IMR-90 (cell line): ENCODE data around the gene CAV2. TPM values are rescaled to one million over a fixed set of nuclear protein-coding genes. Genes with fewer than 3 reads are reported as not detected.

Experiments
- ATAC-seq: fragments of 200-7000 bp; cut with Tn5 transposase; 2 replicates; pipeline ENCODE4 v1.9.1; 2020; ENCODE audit warnings: low read depth, mild to moderate bottlenecking, moderate library complexity
- BruUV-seq: library from RNA; stranded (reverse); fragments of 400-500 nt; replicated peaks from 2 replicates; lab custom pipeline; 2021; lab: Mats Ljungman, UMichigan
- CTCF ChIA-PET: fragments of 300-600 bp; formaldehyde crosslinking; extraction: SDS; loops from one replicate; lab custom pipeline; 2021; ENCODE audit warnings: antibody characterized with exemption; lab: Yijun Ruan, JAX
- POLR2A ChIA-PET: fragments of 300-600 bp; sonication (Branson Sonifier 250); formaldehyde crosslinking; loops from one replicate; lab custom pipeline; 2022; ENCODE audit warnings: antibody characterized with exemption; ENCODE audit not compliant: unreplicated experiment; lab: Charles Lee
- DNase-seq: peaks from one replicate; pipeline ENCODE4 v3.0.0; 2013
- H2AFZ ChIP-seq: replicated peaks from 2 replicates; pipeline ENCODE3; 2013; ENCODE audit warnings: low read length, mild to moderate bottlenecking; ENCODE audit not compliant: poor library complexity
- H2AK5ac ChIP-seq: 2 replicates; pipeline ENCODE4 v1.6.1; 2013; ENCODE audit warnings: low read depth, low read length, inconsistent platforms
- H2AK9ac ChIP-seq: replicated peaks from 2 replicates; pipeline ENCODE3; 2013; ENCODE audit warnings: mild to moderate bottlenecking, low read depth, low read length, moderate library complexity; ENCODE audit not compliant: poor library complexity
- H2BK120ac ChIP-seq: 2 replicates; pipeline ENCODE4 v1.6.1; 2013; ENCODE audit warnings: low read depth, low read length, inconsistent platforms
- H2BK15ac ChIP-seq: 3 replicates; pipeline ENCODE4 v1.6.1; 2013; ENCODE audit warnings: low read depth, low read length, inconsistent platforms
- H2BK20ac ChIP-seq: 2 replicates; pipeline ENCODE4 v1.6.1; 2013; ENCODE audit warnings: low read depth, mild to moderate bottlenecking, inconsistent platforms, low read length, moderate library complexity
- H2BK5ac ChIP-seq: 2 replicates; pipeline ENCODE4 v1.6.1; 2013; ENCODE audit warnings: mild to moderate bottlenecking, low read depth, low read length, inconsistent platforms; ENCODE audit not compliant: poor library complexity, severe bottlenecking
- H3K14ac ChIP-seq: replicated peaks from 2 replicates; pipeline ENCODE4 v1.6.1; 2013; ENCODE audit warnings: low read depth, low read length, inconsistent platforms
- H3K18ac ChIP-seq: 2 replicates; pipeline ENCODE4 v1.6.1; 2013; ENCODE audit warnings: low read depth, low read length, control low read depth
- H3K23ac ChIP-seq: 2 replicates; pipeline ENCODE4 v1.6.1; 2013; ENCODE audit warnings: low read depth, low read length, inconsistent platforms
- H3K27ac ChIP-seq: 2 replicates; pipeline ENCODE4 v1.5.1; 2013; ENCODE audit warnings: mild to moderate bottlenecking, control low read depth, low read length; ENCODE audit not compliant: insufficient read depth
- H3K27me3 ChIP-seq: 2 replicates; pipeline ENCODE4 v1.6.1; 2013; ENCODE audit warnings: low read length; ENCODE audit not compliant: control insufficient read depth, insufficient read depth
- H3K36me3 ChIP-seq: 2 replicates; pipeline ENCODE4 v1.6.1; 2013; ENCODE audit warnings: low read length, mixed read lengths; ENCODE audit not compliant: control insufficient read depth, insufficient read depth
- H3K4ac ChIP-seq: 2 replicates; pipeline ENCODE4 v1.6.1; 2013; ENCODE audit warnings: low read depth, low read length, inconsistent platforms
- H3K4me1 ChIP-seq: 2 replicates; pipeline ENCODE4 v1.6.1; 2013; ENCODE audit warnings: low read length, mixed read lengths; ENCODE audit not compliant: control insufficient read depth, insufficient read depth
- H3K4me2 ChIP-seq: 2 replicates; pipeline ENCODE4 v1.6.1; 2013; ENCODE audit warnings: low read depth, mild to moderate bottlenecking, control low read depth, low read length, moderate library complexity
- H3K4me3 ChIP-seq: 2 replicates; pipeline ENCODE4 v1.5.1; 2013; ENCODE audit warnings: low read depth, mild to moderate bottlenecking, control low read depth, low read length, moderate library complexity; ENCODE audit not compliant: insufficient read depth
- H3K56ac ChIP-seq: 2 replicates; pipeline ENCODE4 v1.6.1; 2013; ENCODE audit warnings: low read length, inconsistent platforms; ENCODE audit not compliant: insufficient read depth; ENCODE audit errors: extremely low read depth
- H3K79me1 ChIP-seq, 2 experiments: 2 replicates each; pipeline ENCODE4 v1.6.1; 2013; ENCODE audit warnings: low read length in 2 of 2, inconsistent platforms in 1 of 2, low read depth in 1 of 2
- H3K9ac ChIP-seq: 2 replicates; pipeline ENCODE4 v1.6.1; 2013; ENCODE audit warnings: low read depth, low read length, control low read depth
- H3K9me1 ChIP-seq: 2 replicates; pipeline ENCODE4 v1.6.1; 2013; ENCODE audit warnings: low read length, inconsistent platforms; ENCODE audit not compliant: insufficient read depth
- H3K9me3 ChIP-seq: 2 replicates; pipeline ENCODE4 v1.6.1; 2013; ENCODE audit warnings: low read length; ENCODE audit not compliant: control insufficient read depth, insufficient read depth
- H4K20me1 ChIP-seq: 2 replicates; pipeline ENCODE4 v1.6.1; 2013; ENCODE audit warnings: low read length, inconsistent platforms; ENCODE audit not compliant: insufficient read depth
- H4K5ac ChIP-seq: 2 replicates; pipeline ENCODE4 v1.6.1; 2013; ENCODE audit warnings: mild to moderate bottlenecking, low read depth, low read length, control low read depth
- H4K8ac ChIP-seq, 2 experiments: 2 replicates each; pipeline ENCODE4 v1.6.1; 2013; ENCODE audit warnings: low read depth in 2 of 2, low read length in 2 of 2, control low read depth in 1 of 2, inconsistent platforms in 1 of 2
- H4K91ac ChIP-seq: 2 replicates; pipeline ENCODE4 v1.6.1; 2013; ENCODE audit warnings: low read depth, low read length, inconsistent platforms; ENCODE audit not compliant: insufficient read depth
- BHLHE40 ChIP-seq: fragments of 150-350 bp; IDR thresholded peaks from 2 replicates; pipeline ENCODE4 v1.6.1; 2016; ENCODE audit warnings: mild to moderate bottlenecking, low read depth, low read length
- CEBPB ChIP-seq: IDR thresholded peaks from 2 replicates; pipeline ENCODE4 v1.6.1; 2012; ENCODE audit warnings: low read depth, low read length, improper control_type of control experiment
- CHD1 ChIP-seq: IDR thresholded peaks from 2 replicates; pipeline ENCODE4 v1.6.1; 2012; ENCODE audit warnings: low read depth, low read length, improper control_type of control experiment
- FOS ChIP-seq: fragments of 150-350 bp; IDR thresholded peaks from 2 replicates; pipeline ENCODE4 v1.6.1; 2016; ENCODE audit warnings: low read depth, low read length
- MAFK ChIP-seq: IDR thresholded peaks from 2 replicates; pipeline ENCODE4 v1.6.1; 2012; ENCODE audit warnings: low read depth, low read length, improper control_type of control experiment
- MAZ ChIP-seq: IDR thresholded peaks from 2 replicates; pipeline ENCODE4 v1.6.1; 2012; ENCODE audit warnings: low read depth, mild to moderate bottlenecking, low read length, improper control_type of control experiment, moderate library complexity, borderline replicate concordance
- MXI1 ChIP-seq: IDR thresholded peaks from 2 replicates; pipeline ENCODE4 v1.6.1; 2012; ENCODE audit warnings: low read depth, mild to moderate bottlenecking, low read length, moderate library complexity, borderline replicate concordance
- NFE2L2 ChIP-seq: fragments of 150-350 bp; IDR thresholded peaks from 2 replicates; pipeline ENCODE4 v1.6.1; 2016; ENCODE audit warnings: low read depth, mild to moderate bottlenecking, low read length
- POLR2A ChIP-seq: IDR thresholded peaks from 2 replicates; pipeline ENCODE4 v1.6.1; 2012; ENCODE audit warnings: mild to moderate bottlenecking, low read depth, low read length
- RCOR1 ChIP-seq: IDR thresholded peaks from 2 replicates; pipeline ENCODE4 v1.6.1; 2012; ENCODE audit warnings: mild to moderate bottlenecking, low read length, improper control_type of control experiment; ENCODE audit not compliant: insufficient replicate concordance
- SMC3 ChIP-seq: fragments of 150-350 bp; IDR thresholded peaks from 2 replicates; pipeline ENCODE4 v1.6.1; 2016; ENCODE audit warnings: low read depth, mild to moderate bottlenecking, antibody characterized with exemption, low read length, moderate library complexity
- USF2 ChIP-seq: fragments of 150-350 bp; IDR thresholded peaks from 2 replicates; pipeline ENCODE4 v1.6.1; 2017; ENCODE audit warnings: mild to moderate bottlenecking, antibody characterized with exemption, low read length, low read depth
- WGBS, 2 experiments: methylation state at CpG; one replicate each; pipeline versions ENCODE4 v1.1.5 to v1.1.7; 2013; ENCODE audit warnings: missing lambda C conversion rate in 2 of 2; ENCODE audit not compliant: insufficient read length in 1 of 2; ENCODE audit errors: extremely low coverage in 2 of 2; 5-methylcytosine and 5-hydroxymethylcytosine counted together
- dilution Hi-C: fragments of 300-500 bp; cut with HindIII; formaldehyde crosslinking; loops from one replicate; pipeline ENCODE4 v1.14.3; 2018; ENCODE audit warnings: low sequenced_read_pairs; ENCODE audit not compliant: unreplicated experiment
- in situ Hi-C: fragments of 300-500 bp; cut with MboI; formaldehyde crosslinking; loops from 3 replicates; pipeline ENCODE4 v1.14.3; 2019; ENCODE audit warnings: low sequenced_read_pairs, inconsistent platforms, mixed read lengths
- intact Hi-C: fragments of 100-400 bp; cut with micrococcal nuclease; formaldehyde crosslinking; loops from 2 replicates; pipeline ENCODE4 v1.10.0; 2022
- polyA plus RNA-seq, 3 experiments: library from polyadenylated mRNA; depleted of rRNA; stranded (reverse); fragments of >200 nt; gene quantifications; 2 replicates each; pipeline ENCODE4 v1.2.3, GENCODE V29; 2012; ENCODE audit warnings: low replicate concordance in 1 of 3
- total RNA-seq: library from RNA; depleted of rRNA; stranded (reverse); fragments of >200 nt; gene quantifications from 2 replicates; pipeline ENCODE4 v1.2.3, GENCODE V29; 2012

Gene CAV2
- total and polyA plus RNA-seq, 2 of the 4 experiments (the other 2 are of a cell fraction): 199 to 265 TPM

DNA sequence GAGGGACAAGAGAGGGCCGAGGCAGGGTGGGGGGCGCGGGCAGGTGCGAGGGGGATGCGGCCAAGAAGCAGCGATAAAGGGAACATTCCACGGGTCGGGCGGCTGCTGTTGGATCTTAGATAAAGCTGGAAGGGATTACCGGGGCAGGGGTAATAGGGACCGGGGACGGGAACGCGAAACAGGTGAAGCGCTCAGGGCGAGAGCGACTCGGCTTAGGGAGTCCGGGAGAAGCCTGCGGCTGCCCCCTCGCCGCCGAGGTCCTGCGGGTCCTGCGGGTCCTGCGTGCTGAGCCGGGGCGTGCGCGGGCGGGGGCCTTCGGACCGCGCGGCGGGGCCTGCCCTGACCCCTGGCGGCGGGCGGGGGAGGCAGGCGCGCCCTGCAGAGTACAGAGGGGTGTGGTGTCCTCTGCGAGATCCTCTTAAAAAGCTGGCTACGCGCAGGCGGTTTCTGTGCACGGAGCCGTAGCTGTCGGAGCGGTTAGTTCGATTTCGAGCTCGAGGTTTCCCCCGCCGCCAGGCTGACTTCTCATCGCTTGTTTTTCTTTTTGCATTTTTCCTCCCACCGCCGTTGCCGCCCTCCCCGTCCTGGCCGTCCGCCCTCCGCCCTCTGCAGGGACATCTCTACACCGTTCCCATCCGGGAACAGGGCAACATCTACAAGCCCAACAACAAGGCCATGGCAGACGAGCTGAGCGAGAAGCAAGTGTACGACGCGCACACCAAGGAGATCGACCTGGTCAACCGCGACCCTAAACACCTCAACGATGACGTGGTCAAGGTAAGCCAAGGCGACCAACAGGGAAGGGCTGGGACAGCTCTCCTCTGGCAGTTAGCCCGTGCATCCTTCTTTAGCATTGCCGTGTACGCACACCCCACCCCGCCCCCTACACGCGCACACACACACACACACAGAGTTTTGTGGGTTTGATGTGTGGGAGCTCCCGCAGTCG, 26.6 kb downstream of the CAV2 start (continued):
- peak; percentile 48; the same call in 1 of the 2 replicates for TF ChIP-seq BHLHE40
- peak; percentile 73 for TF ChIP-seq POLR2A
- peak; percentile 86 for TF ChIP-seq SMC3
- no peak for TF ChIP-seq MAFK

GRCh38 chr7:116526897-116527296, 27.4 kb downstream of the CAV2 start:
- H2AFZ ChIP-seq: no peak overlapping the region
- H4K20me1 ChIP-seq: peaks cover 11% of the 10 kb centered on the region
- peak overlapping the region; percentile 99 for H4K91ac ChIP-seq
- H3K4me3 ChIP-seq: peak overlapping the region; percentile 72
- H3K14ac ChIP-seq: peak overlapping the region; percentile 100
- dilution Hi-C loops: no loop called here
- H2BK20ac ChIP-seq: peak overlapping the region; percentile 78
- H3K9ac ChIP-seq: peak overlapping the region; percentile 97
- peak overlapping the region; percentile 97 for H3K27ac ChIP-seq
- peak overlapping the region; percentile 92 for H3K18ac ChIP-seq
- no peak for ATAC-seq
- H3K27me3 ChIP-seq: no peaks in the 10 kb centered on the region
- H3K4ac ChIP-seq: peak overlapping the region; percentile 100
- peak overlapping the region; percentile 99 for H2BK5ac ChIP-seq
- peaks cover 0 to 22% of the 10 kb centered on the region in 2 experiments; a peak in 2 of 4 replicates for H3K79me1 ChIP-seq
- H3K56ac ChIP-seq: peak overlapping the region; percentile 97
- no peak for DNase-seq
- H3K9me3 ChIP-seq: no peaks in the 10 kb centered on the region
- peak overlapping the region; percentile 100 for H2AK9ac ChIP-seq
- H3K9me1 ChIP-seq: peaks cover 9% of the 10 kb centered on the region; the same call in 1 of the 2 replicates
- 60% methylated on average over 1 of the region's 5 CpGs; no CpG with 5 or more reads in 1 of the 2 experiments for WGBS, 2 experiments
- intact Hi-C loops: loop anchor here (1.0 to 5.0 kb wide), 7 partner anchors 26 to 390 kb away; no protein-coding TSS in a partner anchor
- peak overlapping the region; percentile 90; the same call in 2 of the 3 replicates for H2BK15ac ChIP-seq
- in situ Hi-C loops: loop anchor here (10.0 kb wide), 1 partner anchor 352 kb away; no protein-coding TSS in a partner anchor
- ChIA-PET POLR2A (interaction anchor here (1.1 to 1.5 kb wide), 3 partner anchors 48 to 208 kb away, joined by 3 to 6 read pairs (median 4); no protein-coding TSS in a partner anchor), CTCF (interaction anchor here (0.8 to 2.3 kb wide), 13 partner anchors 10 to 295 kb away, joined by 3 to 12 read pairs (median 4); no protein-coding TSS in a partner anchor)
- no TSS peak for BruUV-seq
- peak overlapping the region; percentile 82 for H4K5ac ChIP-seq
- peak overlapping the region; percentile 100 for H3K23ac ChIP-seq
- peak overlapping the region; percentile 100 for H2AK5ac ChIP-seq
- peaks cover 11% of the 10 kb centered on the region for H3K4me1 ChIP-seq
- TF ChIP-seq USF2 (no peak), NFE2L2 (no peak), MXI1 (peak; percentile 97), RCOR1 (no peak), MAZ (no peak), CEBPB (no peak), BHLHE40 (peak; percentile 53; the same call in 1 of the 2 replicates), FOS (peak; percentile 10; the same call in 1 of the 2 replicates), CHD1 (no peak)
- peaks cover 16% of the 10 kb centered on the region for H3K36me3 ChIP-seq
- peak overlapping the region; percentile 98 for H2BK120ac ChIP-seq
- H4K8ac ChIP-seq: peak overlapping the region; percentile 71 to 94
- peak overlapping the region; percentile 85 for H3K4me2 ChIP-seq
